GM21515 (cell line): ENCODE results near the gene AXL.

Experiments used
- ATAC-seq: cut with Tn5 transposase; IDR thresholded peaks from one replicate; pipeline ENCODE4 v1.9.1; 2021; ENCODE audit not compliant: unreplicated experiment

Gene AXL

DNA sequence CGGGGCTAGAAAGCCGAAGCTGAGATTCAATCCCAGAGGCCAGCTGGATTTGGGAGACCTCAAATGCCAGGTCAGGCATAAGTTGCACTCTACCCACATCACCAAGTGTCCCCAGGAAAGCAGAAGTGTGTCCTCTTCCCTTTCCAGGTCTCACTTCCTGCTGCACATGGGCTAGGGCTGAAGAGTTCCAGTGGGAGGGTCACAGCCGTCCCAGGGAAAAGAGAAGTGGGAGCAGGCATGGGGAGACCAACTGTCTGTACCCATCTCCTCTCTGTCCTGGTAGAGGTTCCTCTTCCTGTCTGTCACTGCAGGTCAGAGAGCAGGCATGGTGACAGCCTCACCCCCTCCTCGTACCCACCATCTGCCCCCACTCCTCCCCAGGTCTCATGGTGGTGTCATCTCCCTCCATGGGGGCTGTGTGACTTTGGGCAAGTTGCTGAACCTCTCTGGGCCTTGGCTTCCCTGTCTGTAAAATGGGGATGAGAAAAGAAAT, 14.8 kb downstream of the AXL start:
- no peak for ATAC-seq

- no peak for ATAC-seq
These were observed 15.6 kb downstream of the AXL start for GRCh38 chr19:41234512-41235168.

GRCh38 chr19:41235480-41235879, 16.5 kb downstream of the AXL start:
- ATAC-seq: no peak

DNA sequence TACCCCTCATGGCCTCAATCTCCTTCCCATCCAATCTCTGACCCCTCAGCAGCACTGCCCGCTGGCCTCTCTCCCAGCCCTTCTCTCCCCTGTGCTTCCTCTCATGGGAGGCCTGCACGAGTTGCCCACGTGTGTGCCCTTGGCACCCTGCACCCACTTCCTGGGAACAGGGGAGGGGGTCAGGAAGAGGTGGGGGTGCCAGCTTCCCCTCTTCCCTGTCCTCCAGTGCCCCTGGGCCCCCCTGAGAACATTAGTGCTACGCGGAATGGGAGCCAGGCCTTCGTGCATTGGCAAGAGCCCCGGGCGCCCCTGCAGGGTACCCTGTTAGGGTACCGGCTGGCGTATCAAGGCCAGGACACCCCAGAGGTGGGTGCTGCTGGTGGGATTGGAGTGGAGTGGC, 19.2 kb downstream of the AXL start:
- no peak for ATAC-seq

GRCh38 chr19:41239363-41239762, 20.3 kb downstream of the AXL start:
- no peak for ATAC-seq

DNA sequence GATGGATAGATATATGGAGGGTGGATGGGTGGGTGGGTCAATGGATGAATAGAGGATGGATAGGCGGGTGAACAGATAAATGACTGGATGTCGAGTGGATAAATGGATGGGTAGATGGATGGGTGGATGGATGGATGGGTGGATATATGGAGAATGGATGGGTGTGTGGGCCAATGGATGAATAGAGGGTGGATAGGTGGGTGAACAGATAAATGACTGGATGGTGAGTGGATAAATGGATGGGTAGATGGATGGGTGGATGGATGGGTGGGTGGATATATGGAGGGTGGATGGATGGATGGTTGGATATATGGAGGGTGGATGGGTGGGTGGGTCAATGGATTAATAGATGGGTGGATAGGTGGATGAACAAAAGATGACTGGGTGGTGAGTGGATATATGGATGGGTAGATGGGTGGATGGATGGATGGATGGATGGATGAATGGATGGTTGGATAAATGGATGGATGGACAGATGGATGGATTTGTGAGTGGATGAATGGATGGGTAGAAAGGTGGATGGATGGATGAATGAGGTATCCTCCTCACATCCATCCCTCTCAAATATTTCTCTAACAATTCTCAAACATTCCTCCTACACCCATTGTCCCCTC, 21.0 kb downstream of the AXL start:
- ATAC-seq: no peak

GRCh38 chr19:41241859-41242258, 22.8 kb downstream of the AXL start:
- no peak for ATAC-seq

DNA sequence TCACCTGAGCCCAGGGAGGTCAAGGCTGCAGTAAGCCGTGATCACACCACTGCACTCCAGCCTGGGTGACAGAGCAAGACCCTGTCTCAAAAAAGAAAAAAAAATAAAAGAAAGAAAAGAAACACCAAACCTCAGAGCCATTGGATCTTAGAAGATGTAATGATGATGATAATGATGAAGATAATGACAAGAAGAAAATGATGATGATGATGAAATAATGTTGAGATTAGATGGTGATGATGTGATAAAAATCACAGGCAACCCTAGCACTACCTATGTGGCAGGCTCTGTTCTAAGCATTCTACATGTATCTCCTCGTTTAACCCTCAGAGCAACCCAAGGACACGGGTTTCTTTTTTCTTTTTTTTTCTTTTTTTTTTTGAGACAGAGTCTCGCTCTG, 25.1 kb downstream of the AXL start:
- ATAC-seq: no peak

DNA sequence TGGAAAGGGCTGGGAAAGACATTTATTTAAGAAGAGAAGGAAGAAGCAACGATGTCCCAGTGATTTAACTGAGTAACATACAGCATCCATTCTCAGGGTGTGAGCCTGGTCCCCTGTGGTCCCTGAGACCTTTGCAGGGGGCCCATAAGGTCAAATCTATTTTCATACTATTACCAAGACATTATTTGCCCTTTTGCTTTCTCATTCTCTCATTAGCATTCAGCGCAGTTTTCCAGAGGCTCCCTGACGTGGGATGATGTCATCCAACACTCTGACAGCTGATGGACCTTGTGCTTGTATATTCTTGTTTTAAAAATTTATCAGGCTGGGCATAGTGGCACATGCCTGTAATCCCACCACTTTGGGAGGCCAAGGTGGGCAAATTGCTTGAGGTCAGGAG, 26.8 kb downstream of the AXL start:
- ATAC-seq: no peak

- no peak for ATAC-seq
These were observed 29.9 kb downstream of the AXL start for GRCh38 chr19:41248895-41249294.

DNA sequence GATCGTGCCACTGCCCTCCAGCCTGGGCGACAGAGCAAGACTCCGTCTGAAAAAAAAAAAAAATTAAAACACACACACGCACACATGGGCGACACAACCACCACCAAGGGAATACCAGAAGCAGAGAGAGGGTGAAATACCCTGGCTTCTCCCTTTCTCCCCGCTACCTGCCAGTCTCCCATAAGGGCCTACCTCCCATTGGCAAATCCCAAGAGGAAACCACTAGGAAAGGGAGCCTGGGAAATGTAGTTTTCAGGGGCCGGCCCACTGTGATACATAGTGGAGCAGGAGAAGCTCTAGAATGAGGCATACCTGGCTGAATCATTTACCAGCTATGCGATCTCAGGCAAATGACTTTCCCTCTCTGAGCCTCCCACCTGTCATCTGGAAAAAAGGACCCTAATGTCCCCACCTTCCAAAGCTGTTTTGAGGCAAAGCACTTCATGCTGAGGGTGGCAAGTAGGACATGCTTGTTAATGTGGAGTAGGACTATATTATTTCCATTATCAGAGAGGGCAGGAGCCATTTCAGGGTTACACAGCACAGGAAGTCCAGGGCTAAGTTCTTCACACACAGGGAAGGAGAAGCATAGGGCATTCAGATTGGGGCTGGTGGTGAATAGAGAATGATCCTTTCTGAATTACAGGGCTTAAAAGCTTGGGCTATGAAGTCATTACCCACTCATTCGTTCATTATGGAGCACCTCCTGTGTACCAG, 30.8 kb downstream of the AXL start:
- ATAC-seq: no peak

DNA sequence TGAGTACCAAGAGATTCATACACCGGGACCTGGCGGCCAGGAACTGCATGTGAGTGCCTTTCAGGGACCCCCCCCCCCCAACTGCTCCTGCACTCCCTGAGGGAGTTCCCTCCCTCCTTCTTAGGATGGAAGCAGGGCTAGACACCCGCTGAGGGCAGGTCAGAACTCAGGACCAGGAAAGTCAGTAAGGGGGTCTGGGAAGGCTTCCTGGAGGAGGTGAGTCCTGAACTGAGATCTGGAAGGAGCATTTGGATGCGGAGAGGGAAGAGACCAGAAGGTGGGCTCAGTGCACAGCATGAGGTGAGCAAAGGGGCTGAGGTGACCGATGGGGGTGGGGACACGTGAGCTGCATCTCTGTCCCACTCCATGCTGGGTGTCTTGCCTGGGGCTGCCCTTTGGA, 34.6 kb downstream of the AXL start:
- ATAC-seq: no peak

DNA sequence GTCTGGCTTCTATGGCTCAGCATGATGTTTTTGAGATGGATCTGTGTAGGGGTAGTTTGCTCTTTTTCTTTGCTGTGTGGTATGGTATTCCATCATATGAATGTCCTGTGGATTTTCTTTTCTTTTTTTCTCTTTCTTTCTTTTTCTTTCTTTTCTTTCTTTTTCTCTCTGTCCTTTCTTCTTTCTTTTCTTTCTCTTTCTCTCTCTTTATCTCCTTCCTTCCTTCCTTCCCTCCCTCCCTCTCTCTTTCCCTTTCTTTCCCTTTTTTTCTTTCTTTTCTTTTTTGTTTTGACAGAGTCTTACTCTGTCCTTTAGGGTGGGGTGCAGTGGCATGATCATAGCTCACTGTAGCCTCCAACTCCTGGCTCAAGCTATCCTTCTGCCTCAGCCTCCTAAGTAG, 36.1 kb downstream of the AXL start:
- ATAC-seq: no peak

- ATAC-seq: no peak
These were observed 42.6 kb downstream of the AXL start for GRCh38 chr19:41261474-41262190.

GRCh38 chr19:41263042-41263849, 44.2 kb downstream of the AXL start:
- ATAC-seq: peak; percentile 20

- peak; percentile 62 for ATAC-seq
These were observed 45.0 kb downstream of the AXL start, which contains the start of gene HNRNPUL1 for GRCh38 chr19:41263850-41264580. TSS of gene HNRNPUL1 (plus strand) at chr19:41264372. CDS start at chr19:41264504, 132 bp downstream.

DNA sequence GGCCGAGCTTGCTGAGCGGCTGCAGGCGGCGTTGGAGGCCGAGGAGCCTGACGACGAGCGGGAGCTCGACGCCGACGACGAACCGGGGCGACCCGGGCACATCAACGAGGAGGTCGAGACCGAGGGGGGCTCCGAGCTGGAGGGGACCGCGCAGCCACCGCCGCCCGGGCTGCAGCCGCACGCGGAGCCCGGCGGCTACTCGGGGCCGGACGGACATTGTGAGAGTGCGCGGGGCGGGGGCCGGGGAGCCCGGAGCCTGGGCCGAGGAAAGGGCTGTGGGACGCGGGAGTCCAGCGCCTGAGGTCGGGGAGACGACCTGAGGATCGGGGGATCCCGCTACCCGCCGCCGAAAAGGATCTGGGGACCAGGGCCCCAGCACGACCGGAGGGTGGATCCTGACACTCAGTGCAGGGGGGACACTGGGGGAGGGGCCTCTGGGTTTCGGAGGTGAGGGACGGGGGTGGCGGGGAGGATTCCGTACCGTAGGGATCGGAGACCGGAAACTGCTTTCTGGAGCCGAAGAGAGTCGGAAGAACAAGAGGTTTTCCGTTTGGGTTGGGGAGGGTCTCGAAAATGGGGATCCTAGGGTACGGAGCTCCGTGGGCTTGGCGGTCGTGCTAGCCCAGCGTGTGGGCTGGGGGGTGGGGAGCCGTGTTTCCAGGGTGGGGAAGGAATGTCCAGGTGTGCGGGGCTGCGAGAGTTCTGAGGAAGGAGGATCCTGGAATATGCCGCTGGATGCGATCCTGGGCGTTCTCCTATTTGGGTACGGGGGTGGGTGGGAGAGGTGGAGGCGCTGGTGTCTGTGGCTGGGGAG, 45.8 kb downstream of the AXL start:
- no peak for ATAC-seq

- no peak for ATAC-seq
These were observed 46.6 kb downstream of the AXL start for GRCh38 chr19:41265395-41266153.
